HK-2 (cell line): ENCODE measurements around the gene MYO9B.

ENCODE experiments used
- DNase-seq: peaks from one replicate; pipeline ENCODE4 v3.0.0-alpha.2; 2018; ENCODE audit not compliant: unreplicated experiment

MYO9B gene

DNA sequence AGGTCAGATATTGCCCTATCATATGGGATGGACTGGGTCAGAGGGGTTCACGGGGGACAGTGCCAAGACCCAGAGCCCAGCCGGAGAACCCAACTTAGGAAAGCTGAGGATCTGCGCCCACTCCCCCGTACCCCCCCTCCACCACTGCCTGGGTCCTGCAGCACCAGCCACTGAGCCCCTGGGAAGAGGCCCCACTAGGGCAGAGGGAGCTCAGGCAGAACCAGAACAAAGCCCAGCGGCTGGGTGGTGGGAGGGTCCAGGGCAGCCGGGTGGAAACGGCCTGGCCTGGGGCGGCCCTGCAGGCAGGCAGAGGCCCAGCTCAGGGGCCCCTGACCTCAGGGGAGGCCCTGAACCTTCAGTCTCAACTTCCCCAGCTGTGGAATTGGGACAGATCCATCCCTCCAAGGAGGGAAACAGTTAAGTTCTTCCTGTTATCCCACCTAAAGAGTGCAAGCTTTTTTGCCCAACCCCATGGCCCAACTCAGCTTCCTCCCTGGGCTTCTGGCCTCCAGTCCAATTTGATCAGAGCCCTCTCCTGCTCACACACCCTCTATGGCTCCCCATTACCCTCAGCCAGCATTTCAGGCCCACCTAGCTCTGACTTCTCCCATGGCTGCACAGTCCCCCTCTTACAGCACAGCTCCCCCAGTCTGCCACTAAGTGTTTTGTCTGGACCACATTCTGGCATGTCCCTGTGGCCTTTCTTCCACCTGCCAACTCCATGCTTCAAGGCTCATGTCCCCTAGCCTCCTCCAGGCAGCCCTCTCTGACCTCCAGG, 167.0 kb downstream of the MYO9B start:
- no peak for DNase-seq

DNA sequence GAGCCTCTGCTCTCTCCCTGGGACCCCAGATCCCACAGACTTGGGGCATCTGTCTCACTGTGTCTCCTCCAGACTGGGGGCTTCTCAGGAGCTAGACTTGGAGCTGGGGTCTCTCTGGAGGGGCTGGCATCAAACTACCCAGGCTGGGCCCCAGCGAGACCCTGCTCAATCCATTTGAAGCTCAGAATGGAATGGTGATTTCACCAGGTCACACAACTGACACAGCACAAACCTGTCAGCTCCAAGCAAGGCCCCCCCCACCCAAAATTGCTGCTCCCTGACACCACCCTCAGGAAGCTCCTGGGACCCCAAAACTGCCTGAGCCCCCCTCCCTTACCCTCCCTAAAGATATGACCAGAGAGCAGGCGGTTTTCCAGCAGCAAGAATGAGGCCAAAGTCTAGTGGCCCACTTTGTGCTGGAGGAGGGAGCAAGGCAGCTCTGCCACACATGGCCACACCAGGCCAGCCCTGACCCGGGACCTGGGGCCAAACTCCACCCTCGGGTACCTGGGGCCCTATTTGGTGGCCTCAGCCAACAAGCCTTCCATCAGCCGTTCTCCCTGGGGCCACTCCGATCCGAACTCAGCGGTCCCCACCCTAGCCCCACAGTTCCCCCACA, 167.7 kb downstream of the MYO9B start:
- DNase-seq, result no peak

DNA sequence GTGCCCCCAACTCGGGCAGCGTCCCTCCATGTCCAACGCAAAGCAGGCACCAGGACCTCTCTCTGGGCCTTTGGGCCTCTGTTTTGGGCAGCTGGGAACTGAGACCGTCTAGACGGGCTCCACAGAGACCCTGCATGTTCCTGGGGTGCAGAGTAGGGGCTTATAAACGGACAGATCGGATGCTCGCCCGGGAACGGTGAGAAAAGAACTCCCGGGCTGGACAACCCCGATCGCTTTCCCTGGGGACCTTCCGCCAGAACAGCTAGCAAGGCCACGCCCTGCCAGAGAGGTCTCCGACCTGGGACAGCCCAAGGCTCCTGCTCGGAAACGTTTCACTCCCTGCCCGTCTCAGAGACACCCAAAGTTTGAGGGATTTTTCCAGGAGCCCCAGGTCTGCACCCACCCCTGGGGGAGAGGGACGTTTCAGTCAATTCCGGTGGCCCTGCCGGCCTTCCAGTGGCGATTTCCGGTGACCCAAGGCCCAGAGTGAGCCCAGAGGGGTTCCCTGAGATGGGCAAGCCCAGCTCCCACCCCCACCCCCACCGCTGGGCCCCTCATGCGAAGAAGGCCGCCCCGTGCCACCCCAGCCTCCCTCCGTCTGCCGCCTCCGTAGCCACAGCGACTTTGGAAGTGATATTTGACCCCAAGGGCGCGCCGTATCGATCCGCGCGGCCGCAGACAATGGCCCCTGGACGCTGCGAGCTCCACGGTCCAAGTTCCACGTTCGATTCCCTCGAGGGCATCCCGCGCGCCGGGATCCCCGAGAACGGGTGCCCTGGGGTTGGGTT, 168.4 kb downstream of the MYO9B start:
- DNase-seq, result peak; percentile 63

DNA sequence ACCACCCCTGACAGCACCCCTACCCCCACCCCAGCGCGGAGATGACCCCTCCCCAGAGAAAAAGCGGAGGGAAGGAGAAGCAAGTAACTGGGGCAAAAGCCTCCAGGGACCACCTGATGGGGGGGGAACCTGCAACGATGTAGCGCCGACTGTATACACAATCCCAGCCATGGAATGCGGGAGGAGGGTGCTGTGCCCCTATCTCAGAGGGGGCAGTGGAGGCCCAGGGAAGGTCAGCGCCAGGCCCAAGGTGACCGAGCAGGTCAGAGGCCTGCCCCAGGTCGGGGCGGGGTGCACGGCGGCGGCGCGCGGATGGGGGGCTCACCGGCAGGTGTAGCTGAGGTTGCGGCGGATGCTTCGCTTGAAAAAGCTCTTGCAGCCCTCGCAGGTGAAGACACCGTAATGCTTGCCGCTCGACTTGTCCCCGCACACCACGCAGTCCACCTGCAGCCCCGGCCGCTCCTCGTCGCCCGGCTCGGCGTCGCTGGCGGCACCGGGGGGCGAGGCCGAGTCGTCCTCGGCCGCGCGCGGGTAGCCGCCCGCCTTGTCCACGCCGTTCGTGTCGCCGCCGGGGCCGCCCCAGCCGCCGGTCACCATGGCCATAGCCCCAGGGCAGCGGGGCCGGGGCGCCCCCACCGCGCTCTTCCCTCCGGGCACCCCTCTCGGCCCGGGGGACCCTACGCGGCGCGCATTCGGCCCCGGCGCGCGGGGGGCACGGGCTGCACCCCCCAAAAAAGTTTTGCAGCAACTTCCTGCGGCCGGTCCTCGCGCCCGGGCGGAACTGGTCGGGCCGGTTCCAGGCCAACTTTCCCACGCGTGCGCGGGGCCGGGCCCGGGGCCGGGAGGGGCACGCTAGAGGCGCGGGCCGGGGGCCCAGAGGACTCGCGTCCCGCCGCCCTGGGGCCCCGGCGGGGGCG, 169.3 kb downstream of the MYO9B start:
- no peak for DNase-seq

DNA sequence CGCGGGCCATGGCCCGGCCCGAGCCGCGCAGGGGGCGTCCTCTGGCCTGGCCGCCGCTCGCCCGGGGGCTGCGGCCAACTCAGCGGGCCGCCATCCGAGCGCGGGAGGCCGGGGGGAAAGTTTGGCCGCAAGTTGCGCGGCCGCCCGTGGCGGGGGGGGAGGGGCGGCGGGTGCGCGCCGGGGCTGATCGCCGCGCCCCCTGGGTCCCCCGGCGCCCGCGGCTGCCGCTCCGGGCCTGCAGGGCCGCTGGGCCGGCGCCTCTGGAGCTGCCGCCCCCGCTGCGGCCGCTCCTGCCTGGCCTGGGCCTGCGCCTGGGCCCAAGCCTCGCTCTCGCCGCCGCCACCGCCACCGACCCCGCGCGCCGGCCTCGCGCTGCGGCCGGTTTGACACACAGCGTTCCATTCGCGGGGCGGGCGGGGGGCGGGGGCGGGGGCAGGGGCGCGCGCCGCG, 170.0 kb downstream of the MYO9B start, which contains the start of gene NR2F6:
NR2F6 (minus strand) TSS at position 385 of the 450 bp plus-strand sequence. CDS start 699 bp downstream, outside the sequence.
- DNase-seq, result peak; percentile 45

DNA sequence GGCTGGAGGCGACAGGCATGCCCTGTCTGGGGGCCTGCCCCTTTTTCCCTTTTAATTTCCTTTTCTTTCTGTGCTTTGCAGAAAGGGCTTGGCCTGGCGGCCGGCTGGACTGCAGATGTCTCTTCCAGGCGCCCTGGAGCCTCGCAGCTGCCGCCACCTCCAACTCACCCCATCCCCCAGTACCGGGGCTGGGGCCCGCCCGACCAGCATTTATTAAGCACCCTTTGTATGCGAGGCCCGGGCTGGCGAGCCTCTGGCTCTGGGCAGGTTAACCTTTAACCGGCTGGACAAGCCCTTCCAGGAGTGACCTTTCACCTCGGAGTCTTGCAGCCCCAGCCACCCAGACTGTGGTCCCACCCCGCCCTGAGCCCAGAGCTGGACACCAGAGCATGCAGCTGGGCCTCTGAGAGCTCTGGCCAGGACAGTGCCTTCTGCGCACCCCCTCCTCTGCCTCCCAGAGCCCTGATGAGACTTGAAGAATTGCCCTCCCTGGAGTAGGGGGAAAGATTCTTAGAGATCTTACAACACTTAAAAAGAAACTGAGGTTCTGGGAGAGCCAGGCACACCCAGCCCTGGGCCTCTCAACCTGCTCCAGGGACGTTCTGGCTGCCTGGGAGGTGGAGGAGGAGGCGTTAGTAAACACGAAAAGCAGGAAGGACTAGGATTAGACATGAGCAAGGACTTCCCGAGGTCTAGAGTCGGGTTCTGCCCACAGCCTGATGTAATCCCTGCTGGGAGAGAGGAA, 171.3 kb downstream of the MYO9B start:
- no peak for DNase-seq

DNA sequence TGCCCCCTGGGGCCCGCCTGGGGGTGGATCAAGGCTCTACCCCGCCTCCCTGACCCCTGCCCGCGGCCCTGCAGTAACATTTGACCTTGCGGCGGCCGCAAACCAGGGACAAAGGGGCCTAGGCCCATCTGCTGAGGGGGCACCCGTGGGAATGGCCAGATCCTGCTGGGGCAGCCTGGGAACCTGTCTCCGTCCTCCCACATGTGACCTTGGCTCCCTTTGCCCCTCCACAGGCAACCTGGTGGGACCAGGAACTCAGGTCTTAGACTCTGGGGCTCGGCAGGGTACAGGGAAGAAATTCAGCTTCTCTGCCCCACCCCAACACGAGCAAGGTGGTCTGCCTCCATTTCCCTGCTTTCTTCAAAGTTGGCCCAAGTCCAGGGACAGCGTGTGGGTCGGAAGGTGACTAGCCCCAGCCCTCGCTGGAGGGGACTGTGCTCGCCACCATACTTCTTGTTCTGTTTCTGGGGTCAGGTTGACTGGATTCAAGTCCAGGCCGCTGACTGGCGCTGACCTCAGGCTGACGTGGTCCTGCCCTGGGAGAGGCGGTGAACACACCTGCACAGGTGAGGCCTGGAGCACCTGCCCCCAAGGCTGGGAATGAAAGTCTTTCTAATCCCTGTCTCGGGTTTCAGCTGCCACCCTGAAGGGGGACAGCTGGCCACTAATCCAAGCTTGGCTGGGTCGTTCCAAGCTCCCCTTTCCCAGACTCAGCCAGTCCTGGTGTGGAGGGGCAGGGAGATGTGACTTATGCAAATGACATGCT, 172.6 kb downstream of the MYO9B start:
- DNase-seq, result no peak

DNA sequence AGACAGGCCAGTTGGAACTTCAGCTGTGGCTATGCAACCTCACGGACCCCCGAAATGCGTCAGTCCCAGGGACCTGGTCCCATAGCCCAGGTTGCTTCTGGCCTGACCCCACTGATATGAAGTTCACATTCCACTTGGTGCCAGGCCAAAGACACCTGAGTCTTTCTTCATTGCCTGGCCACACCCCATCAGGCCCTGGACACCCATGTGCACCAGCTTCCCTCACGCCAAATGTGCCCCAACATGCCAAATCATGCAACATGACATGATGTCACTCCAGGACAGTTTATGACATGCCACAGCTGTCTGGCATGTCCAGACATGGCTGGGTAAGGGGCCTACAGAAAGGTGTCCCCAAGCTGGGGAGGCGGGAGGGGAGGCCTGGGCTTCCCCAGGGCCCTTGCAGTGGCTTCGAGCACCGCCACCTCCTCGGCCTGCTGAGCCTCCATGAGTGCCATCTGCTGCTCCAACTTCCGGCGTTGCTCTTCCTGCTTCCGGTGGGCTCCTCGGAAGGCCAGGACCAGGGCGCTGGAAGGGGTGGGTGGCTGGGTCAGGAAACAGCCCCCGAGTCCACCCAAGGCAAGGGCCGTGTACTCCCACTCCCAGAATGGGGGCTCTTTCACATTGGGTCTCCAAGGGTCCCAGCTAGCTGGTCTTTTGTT, 174.4 kb downstream of the MYO9B start:
- DNase-seq, result no peak

DNA sequence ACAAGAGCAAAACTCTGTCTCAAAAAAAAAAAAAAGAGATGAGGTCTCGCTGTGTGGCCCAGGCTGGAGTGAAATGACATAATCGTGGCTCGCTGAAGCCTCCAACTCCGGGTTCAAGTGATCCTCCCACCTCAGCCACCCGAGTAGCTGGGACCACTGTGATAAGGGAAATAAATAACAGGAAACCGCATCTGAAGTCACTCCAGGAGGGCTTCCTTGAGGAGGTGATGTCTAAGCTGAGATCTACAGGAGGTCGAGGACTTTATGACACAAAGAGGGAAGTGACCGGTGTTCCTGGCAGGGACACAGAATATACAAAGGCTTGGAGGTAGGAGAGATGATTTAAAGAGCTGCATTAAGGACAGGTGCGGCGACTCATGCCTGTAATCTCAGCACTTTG, 179.1 kb downstream of the MYO9B start:
- DNase-seq, result no peak

DNA sequence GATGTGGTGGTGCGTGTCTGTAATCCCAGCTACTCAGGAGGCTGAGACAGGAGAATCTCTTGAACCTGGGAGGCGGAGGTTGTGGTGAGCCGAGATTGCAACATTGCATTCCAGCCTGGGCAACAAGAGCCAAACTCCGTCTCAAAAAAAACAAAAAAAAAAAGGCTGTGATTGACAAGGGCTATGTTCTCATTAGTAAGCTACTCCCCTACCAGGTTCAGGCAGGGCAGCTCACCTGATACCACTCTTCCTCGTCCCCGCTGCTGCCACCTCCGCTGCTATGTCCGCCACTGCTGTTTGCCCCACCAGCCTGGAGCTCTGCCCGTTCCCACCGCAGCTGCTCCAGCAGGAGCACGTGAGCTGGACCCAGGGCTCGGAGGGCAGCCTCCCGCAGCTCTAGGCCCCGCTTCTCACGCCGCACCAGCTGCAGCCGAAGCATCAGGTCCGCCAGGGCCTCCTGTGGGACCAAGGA, 179.6 kb downstream of the MYO9B start:
- no peak for DNase-seq

DNA sequence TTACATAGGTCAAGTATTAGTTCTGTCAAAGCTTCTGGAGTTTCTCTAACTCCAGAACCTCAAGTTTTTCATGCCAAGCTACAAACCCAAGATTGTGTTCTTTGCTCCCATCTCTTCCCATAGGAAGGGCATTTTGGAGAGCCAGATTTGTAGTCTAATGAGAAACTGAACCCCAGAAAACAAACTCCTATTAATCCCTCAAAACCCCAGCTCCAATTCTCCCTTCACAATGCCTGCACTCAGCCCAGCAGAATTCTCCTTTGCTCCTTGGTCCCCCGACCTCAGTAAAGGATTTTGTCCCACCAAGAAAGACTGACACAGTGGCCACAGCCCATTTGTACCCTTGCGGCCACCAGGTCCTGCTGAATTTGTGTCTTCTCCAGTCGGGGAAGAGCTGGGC, 180.6 kb downstream of the MYO9B start:
- DNase-seq, result no peak

DNA sequence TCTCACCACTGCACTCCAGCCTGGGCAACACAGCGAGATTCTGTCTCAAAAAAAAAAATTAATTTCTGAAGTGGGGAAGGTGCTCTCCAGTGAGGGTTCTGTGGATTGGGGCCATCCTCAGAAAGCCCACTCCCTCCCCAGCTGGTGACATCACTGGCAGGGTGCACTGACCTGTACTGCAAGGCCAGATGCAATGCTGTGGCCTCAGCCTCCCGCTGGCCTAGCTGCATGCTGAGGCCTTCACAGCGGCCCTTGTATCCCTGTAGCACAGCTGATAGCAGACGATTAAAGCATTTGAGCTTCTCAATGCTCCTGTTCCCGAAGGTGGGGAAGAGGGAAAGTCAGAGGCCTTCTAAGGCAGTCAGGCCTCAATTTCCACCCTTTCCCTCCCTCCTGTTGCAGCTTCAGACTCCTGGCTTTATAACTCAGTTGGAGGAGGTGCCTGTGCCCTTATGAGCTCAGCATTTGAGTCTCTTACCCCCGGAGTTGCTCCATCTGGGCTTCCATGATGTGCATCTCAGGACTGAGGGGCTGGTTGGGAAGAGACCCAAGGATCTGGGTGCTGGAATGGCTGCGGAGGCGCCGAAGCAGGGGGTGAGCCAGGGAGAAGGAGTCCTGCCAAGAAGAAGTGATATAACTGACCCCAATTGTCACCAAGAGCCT, 183.7 kb downstream of the MYO9B start:
- DNase-seq, result no peak

DNA sequence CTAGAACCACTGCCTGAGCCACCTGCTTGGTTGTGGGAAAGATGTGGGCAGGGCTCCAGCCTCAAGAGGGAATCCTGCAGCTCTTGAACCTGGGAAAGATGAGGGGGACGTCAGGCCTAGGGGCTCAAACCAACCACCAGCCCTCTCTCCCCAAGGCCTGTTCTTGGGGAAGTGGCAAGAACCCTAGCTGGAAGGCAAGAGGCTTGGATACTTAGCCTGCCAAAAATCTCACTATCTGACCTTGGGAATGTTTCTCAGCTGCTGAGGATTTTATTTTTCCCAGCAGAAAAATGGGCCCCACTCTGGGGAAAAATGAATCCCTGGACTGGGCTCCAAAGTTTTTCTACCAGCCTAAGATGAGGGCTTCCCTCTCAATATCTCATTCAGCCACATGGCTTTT, 184.4 kb downstream of the MYO9B start:
- DNase-seq, result no peak

DNA sequence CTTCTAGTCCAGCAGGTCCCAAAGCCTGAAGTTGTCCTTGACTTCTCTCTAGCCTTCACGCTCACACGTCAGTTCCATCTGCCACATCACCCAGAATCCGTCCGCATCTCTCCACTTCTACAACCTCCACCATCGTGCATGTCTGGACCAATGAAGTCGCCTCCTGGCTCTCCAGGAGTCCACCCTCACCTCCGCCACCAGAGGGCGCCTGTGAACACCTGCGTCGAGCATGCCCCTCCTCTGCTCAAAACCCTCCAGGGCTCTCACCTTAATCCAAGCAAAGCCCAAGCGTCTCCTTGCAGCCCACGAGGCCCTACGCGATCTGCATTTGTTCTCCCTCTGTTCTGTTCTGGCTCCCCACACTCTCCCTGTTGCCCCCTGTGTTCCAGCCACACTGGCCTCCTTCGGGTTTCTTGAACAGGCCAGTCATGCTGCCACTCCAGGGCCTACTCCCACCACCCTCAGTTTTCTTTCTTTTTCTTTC, 185.3 kb downstream of the MYO9B start:
- peak; percentile 83 for DNase-seq

DNA sequence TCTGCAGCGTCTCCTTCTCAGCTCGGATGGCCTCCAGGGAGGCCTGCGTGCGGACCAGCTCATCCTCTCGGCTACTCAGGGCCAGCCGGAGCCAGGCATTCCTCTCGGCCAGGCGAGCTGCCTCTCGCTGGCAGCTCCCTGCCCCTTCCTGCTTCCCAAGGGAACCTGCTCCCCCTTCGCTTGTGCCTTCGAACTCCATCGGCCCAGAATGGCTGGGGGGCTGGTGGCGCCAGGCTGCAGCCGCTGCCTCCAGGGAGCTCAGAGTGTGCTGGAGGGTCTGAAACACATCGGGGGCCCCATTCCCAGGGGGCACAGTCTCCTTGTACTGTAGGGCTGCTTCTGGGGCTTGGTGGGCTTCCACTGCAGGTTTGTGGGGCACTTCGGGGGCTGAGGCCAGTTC, 187.0 kb downstream of the MYO9B start:
- no peak for DNase-seq
